22Rv1 (cell line): Measurements from ENCODE around the gene ITSN2.

Experiments
- ZFX ChIP-seq: fragments of 450-650 bp; IDR thresholded peaks from 2 replicates; pipeline ENCODE4 v1.6.1; 2017; ENCODE audit warnings: antibody characterized with exemption, borderline replicate concordance
- TF ChIP-seq, protein P1 (sequence below): fragments of 450-650 bp; IDR thresholded peaks from 2 replicates; pipeline ENCODE4 v1.5.1; 2017; ENCODE audit warnings: mild to moderate bottlenecking

DNA sequence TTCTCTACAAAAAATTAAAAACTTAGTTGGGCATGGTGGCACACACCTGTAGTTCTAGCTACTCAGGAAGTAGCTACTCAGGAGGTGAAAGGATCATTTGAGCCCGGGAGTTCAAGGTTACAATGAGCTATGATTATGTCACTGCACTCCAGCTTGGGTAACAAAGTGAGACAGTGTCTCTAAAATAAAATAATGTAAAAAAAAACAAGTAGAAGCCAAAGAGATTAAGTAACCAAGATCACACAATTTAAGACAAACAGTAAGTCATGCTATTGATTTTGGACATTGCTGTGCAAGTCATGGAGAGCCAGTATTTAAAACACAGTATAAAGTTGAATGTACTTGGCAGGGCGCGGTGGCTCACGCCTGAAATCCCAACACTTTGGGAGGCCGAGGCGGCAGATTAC lies 20.5 kb downstream of the ITSN2 start:
- TF ChIP-seq, protein P1, sequence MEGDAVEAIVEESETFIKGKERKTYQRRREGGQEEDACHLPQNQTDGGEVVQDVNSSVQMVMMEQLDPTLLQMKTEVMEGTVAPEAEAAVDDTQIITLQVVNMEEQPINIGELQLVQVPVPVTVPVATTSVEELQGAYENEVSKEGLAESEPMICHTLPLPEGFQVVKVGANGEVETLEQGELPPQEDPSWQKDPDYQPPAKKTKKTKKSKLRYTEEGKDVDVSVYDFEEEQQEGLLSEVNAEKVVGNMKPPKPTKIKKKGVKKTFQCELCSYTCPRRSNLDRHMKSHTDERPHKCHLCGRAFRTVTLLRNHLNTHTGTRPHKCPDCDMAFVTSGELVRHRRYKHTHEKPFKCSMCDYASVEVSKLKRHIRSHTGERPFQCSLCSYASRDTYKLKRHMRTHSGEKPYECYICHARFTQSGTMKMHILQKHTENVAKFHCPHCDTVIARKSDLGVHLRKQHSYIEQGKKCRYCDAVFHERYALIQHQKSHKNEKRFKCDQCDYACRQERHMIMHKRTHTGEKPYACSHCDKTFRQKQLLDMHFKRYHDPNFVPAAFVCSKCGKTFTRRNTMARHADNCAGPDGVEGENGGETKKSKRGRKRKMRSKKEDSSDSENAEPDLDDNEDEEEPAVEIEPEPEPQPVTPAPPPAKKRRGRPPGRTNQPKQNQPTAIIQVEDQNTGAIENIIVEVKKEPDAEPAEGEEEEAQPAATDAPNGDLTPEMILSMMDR = no peak
- no peak for TF ChIP-seq ZFX
